ENCODE data around the gene TXNDC15.

TXNDC15 gene

DNA sequence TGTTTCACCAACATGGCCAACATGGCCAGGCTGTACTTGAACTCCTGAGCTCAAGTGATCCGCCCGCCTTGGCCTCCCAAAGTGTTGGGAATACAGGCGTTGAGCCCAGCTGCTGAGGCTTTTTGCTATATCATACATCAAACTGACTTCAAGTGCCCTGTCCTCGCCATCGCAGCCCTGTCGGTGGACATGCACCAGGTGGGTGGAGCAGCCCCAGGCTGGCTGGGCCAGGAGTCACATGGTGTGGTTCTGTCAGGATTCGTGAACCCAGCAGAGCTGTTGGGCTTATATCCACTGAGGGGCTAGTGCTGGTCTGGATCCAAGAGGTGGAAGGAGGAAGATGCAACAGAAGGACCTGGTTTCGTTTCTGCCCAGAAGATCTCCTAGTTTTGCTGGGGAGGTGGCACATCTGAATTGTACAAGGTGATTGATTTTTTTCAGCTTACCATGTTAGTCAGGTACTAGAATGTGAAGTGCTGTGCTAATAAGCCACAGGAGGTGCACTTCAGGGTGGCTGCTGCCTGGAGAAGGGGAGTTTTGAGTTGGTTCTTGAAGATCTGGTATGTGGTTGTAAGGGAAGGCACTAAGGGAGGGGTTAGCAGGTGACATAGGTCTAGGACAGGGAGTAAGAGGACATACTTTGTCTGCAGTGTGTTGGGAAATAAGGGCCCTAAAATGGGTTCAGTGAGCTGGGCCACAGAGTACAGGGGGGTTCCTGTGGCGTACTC is 46.8 kb downstream of the TXNDC15 start:
- no peak for DNase-seq (ENCODE audit: low read depth)

DNA sequence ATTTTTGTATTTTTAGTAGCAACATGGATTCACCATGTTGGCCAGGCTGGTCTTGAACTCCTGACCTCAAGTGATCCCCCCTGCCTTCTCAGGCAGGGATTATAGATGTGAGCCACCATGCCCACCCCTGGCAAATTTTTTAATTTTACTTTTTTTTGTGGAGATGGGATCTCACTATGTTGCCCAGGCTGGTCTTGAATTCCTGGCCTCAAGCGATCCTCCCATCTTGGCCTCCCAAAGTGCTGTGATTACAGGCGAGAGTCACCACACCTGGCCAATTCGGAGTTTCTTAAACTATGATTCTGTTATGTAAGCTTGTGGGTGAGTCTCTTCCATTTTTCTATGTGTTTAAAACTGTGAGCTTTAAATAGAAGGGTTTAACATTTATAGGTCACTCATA is 58.3 kb downstream of the TXNDC15 start:
- no peak for DNase-seq (ENCODE audit: low read depth)

DNA sequence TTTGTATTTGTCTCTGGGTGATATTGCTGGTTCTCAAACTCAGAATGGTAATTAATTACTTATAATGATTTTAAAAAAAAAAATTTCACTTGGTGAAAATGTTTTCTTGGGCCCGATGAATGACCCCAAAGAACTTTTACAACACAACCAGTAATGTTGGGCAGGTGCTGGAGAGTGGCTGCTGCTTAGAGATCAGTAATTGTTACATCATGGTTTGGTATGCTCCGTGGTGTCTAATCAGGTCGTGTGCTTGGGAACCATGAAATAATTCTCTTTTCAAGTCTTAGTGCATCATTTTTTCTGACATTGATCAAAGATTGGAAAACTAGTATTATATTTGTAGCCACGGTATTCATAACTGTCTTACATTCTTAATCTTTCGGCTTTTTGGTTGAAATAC is 60.0 kb downstream of the TXNDC15 start:
- no peak for DNase-seq (ENCODE audit: low read depth)

DNA sequence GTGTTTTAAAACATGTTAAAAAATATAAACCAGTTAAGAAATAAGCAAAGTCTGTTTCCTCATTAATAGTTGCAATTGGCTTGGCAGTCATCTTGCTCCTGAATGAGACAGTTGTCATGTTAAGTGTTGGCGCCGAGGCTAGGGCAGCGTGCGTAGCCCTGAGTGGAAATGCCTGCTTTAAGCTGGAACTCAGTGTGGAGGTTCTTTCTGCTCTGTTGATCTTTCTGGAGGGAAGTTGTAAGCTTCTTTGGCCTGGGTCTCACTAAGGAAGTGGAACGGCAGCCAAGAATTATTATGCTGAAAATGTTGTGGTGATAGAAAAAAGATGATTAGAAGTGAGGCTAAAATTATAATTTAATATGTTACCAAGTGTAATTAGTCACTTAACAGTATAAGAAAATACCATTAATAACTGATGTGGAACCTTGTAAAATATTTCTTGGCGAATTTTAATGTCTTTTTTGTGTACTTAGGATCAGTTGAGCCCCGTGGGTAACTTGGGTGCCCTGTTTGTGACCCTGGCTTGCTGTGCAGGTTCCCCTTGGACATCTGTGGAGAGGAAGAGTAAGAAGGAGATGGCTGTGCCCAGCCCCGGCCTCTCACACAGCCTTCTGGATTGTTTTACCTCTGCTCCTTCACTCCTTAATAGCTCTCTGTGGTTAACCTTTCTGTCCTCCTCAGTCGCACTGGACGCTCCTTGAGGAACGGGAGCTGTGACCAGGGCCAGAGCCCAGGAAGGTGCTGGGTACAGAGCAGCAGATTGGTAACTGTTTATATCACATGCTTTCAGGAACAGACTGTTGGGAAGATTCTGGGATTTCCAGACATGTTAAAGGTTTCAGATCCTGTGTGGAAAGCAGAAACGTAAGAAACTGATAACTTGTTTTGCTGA is 61.8 kb downstream of the TXNDC15 start:
- DNase-seq (ENCODE audit: low read depth): no peak

DNA sequence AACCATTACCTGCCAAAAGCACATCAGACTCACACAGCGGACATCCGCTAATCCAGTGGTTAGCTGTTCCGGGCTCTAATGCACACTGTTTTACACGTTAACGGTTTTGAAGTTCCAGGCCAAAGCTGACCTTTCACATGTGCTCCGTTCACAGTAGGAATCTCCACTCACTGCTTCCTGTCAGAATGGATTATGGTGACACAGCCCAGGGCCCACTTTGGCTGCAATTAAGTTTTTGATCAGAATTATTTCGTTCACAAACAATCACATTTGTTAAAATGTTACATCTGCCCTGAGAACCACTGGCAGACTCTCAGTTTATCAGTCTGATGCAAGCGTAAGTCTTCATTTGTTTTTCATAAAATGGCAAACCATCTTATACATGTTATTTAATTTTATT is 63.4 kb downstream of the TXNDC15 start:
- no peak for DNase-seq (ENCODE audit: low read depth)

DNA sequence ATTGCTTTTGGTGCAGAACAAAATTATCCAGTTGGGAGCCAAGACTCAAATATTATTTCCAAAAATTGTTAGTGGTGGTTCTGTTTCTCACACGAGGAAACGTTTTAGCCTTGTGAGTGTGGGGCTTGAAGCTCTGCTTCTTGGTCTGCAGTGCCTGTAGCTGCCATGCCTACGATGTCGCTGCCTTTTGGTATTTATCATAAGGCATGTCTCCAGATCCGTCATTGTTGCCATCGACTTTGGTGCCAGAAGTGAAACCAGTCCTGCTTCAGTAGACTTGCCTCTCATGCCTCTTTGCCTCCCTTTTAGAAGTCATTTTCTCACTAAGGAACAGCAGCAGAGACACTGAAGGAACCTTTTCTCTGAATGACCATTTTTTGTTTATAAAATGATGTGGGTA is 63.9 kb downstream of the TXNDC15 start:
- DNase-seq (ENCODE audit: low read depth): no peak

DNA sequence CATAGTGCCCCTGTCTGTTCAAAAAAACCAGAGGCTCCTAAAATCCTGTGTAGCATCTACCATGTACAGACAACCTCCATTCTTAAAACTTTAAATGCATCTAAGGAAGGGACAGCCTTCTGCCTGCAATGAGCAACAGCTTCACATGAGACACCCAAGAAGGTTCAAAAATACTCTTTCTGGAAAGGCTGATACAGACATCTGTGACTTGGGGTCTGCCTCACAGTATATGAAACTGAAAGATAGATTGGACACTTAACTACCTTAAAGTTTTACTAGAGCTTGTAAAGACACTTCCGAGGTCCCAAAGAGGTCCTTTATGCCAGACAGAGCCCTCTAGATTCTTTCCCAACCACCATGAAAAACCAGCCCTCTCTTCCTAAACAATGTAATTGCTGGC is 65.3 kb downstream of the TXNDC15 start:
- no peak for DNase-seq (ENCODE audit: low read depth)

DNA sequence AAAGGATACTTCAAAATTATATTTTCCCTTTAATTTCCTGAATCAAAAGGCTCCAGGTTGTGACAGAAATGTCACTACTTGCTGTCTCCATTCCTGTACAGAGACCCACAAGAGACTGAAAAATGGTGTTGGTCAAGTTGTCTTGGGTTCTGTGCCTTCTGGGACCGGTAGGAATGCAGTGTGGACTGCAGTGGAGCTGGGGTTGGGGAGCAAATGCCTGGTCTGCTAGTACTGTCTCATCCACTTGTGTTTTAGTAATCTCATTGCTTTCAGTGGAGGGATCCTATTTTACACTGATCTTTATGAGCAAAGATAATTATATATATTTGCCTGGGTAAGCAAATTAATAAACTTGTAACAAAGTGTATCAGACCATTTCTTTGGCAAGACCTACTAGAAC is 69.4 kb downstream of the TXNDC15 start:
- no peak for DNase-seq (ENCODE audit: low read depth)

DNA sequence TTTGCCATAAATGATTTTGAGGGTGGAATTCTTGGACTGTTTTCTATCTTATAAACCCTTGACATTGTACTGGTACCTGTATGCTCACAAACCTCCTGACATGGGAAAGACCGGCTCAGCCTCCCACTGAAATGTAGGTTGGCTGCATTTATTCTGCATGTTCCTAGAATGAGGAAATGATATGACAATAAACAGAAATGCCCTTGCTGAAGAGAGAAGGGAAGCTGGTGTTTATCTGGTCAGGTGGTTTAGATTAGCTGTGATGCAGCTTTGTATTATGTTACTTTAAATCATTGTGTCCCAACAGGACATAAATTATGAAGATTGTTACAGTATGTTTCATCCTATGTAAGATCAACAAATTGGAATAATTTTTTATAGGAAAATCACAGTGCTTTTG is 70.5 kb downstream of the TXNDC15 start:
- DNase-seq (ENCODE audit: low read depth): no peak

DNA sequence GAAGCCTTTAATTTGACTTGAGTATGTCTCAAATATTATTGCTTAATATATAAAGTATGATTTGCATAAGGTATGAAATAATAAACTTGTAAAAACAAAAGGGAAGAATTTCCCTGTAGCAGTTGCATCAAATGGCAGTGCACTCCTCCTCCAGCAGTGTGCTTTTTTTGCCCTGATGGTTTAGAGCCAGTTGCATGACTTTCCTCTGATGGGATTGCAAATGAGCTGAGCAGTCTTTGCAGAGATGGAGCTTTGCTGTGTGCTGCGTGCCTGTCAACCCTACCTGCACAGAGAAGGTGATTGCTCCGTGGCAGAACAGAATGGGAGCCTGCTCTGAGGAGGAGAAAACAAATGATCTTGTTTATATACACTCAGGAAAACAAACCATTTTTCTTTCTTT is 70.9 kb downstream of the TXNDC15 start:
- no peak for DNase-seq (ENCODE audit: low read depth)

DNA sequence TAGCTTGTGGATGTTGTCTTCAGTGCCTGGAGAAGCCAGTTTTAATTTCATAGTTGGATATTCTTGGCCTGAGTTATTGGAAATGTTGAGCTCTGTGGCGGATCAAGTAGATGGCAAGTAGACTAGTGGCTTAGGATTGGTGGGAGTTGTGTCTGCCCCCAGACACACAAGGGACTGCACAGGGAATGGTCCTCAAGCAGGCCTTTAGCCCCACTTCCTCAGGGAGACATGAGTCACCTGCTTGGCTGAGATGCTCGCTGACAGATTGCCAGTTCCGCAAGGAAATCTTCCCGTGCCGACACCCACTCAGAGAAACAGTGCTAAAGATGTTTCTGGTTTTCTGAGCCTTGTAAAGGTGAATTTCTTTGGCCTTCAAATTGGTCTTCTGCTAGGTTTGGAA is 74.7 kb downstream of the TXNDC15 start:
- no peak for DNase-seq (ENCODE audit: low read depth)

DNA sequence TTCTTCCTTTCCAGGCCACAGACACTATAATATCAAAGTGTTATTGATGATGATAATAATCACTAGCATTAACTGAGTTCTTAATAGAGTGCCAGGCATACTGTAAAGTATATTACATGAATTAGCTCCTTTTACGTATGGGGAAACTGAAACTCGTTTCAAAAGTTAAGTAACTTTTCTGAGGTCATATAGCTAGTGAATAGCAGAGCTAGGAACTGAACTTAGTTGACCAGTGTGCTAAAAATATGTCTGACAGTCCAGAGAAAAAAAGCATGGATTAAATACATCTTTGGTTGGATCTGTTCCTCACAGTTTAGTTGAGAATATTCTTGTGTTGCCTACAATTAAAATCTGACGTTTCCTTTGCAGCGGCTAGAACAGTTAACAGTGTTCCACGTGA is 75.1 kb downstream of the TXNDC15 start:
- no peak for DNase-seq (ENCODE audit: low read depth)
